Muscle layer of colon (tissue), 2 donors: ENCODE measurements around the gene TMEM89.

Source experiments
- H3K27ac ChIP-seq: one replicate; pipeline ENCODE4 v1.7.0; 2013; ENCODE audit warnings: low read depth, mild to moderate bottlenecking, low read length, moderate library complexity
- H3K27me3 ChIP-seq, 2 donors: one replicate each; pipeline ENCODE4 v1.7.0; 2013; ENCODE audit warnings: low read length in 2 of 2, mild to moderate bottlenecking in 2 of 2; ENCODE audit not compliant: insufficient read depth in 2 of 2, control insufficient read depth in 1 of 2
- H3K36me3 ChIP-seq: one replicate; pipeline ENCODE4 v1.7.0; 2013; ENCODE audit warnings: mild to moderate bottlenecking, low read length; ENCODE audit not compliant: insufficient read depth
- H3K4me1 ChIP-seq: one replicate; pipeline ENCODE4 v1.7.0; 2013; ENCODE audit warnings: mild to moderate bottlenecking, low read length; ENCODE audit not compliant: insufficient read depth
- H3K4me3 ChIP-seq, 2 donors: one replicate each; pipeline ENCODE4 v1.7.0; 2013; ENCODE audit warnings: low read length in 2 of 2, low read depth in 1 of 2, mild to moderate bottlenecking in 1 of 2, moderate library complexity in 1 of 2
- H3K9ac ChIP-seq: one replicate; pipeline ENCODE4 v1.7.0; 2013; ENCODE audit warnings: low read length
- H3K9me3 ChIP-seq: one replicate; pipeline ENCODE4 v1.7.0; 2013; ENCODE audit warnings: mild to moderate bottlenecking, low read length
- donor health status: abdominal sarcoma.
- donor health status: Adenocarcinoma of cecum.

Gene TMEM89

GRCh38 chr3:48655606-48656005 lies 34.0 kb upstream of the TMEM89 start:
- Histone ChIP-seq H3K4me1 (peaks cover 4% of the 10 kb centered on the region), H3K36me3 (no peaks in the 10 kb centered on the region), H3K9me3 (no peaks in the 10 kb centered on the region), H3K4me3 (no peak overlapping the region), H3K9ac (no peak overlapping the region), H3K27me3 (peaks cover 4 to 23% of the 10 kb centered on the region in 2 donors), H3K27ac (no peak overlapping the region)

GRCh38 chr3:48655063-48655462 lies 33.5 kb upstream of the TMEM89 start:
- Histone ChIP-seq H3K4me3 (no peak overlapping the region), H3K27ac (no peak overlapping the region), H3K36me3 (no peaks in the 10 kb centered on the region), H3K27me3 (peaks cover 0 to 20% of the 10 kb centered on the region in 2 donors), H3K9me3 (no peaks in the 10 kb centered on the region), H3K9ac (no peak overlapping the region), H3K4me1 (peaks cover 4% of the 10 kb centered on the region)

DNA sequence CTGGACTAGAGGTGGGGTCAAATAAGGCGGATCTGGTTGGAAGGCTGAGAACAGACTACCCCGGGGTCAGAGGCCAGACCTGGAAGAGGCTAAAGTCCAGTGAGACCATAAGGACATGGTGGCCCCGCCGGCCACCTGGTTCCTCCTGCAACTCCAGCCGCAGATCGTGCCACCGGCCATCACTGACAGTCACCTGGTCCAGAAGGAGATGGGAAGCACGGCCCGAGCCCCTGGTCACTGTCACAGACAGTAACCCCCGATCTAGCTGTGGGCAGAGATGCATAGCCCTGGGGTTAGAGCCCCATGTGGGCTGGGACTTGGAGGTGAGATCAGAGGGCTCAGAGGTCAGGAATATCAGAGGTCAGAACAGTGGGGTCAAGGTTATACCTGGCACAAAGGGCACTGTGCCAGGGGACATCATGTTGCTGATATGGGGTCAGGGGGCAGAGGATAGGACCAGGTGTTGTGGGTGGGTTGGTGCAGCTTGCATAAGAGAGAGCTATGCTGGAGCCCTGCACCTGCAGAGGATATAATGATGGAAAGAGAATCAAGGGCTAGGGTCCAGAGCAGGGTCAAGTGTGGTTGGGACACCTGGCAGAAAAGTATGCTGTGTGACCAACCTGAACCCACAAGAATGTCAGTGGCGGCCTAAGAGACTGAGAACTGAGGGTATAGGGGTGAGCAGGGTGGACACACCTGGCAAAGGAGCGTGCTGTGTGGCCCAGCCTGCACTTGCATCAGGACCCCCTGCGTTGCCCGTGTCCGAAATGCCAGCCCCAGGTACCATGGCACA lies 31.6 kb upstream of the TMEM89 start:
- H3K27ac ChIP-seq, result no peak overlapping the region
- H3K4me1 ChIP-seq, result peaks cover 4% of the 10 kb centered on the region
- peaks cover 0 to 11% of the 10 kb centered on the region in 2 donors for H3K27me3 ChIP-seq
- no peaks in the 10 kb centered on the region for H3K9me3 ChIP-seq
- no peak overlapping the region for H3K4me3 ChIP-seq
- H3K9ac ChIP-seq, result no peak overlapping the region
- H3K36me3 ChIP-seq, result no peaks in the 10 kb centered on the region

GRCh38 chr3:48651771-48652170 lies 30.2 kb upstream of the TMEM89 start:
- H3K9me3 ChIP-seq, result no peaks in the 10 kb centered on the region
- H3K4me3 ChIP-seq, result no peak overlapping the region
- H3K27me3 ChIP-seq, result no peaks in the 10 kb centered on the region
- H3K36me3 ChIP-seq, result no peaks in the 10 kb centered on the region
- H3K27ac ChIP-seq, result no peak overlapping the region
- H3K4me1 ChIP-seq, result peaks cover 4% of the 10 kb centered on the region
- no peak overlapping the region for H3K9ac ChIP-seq

DNA sequence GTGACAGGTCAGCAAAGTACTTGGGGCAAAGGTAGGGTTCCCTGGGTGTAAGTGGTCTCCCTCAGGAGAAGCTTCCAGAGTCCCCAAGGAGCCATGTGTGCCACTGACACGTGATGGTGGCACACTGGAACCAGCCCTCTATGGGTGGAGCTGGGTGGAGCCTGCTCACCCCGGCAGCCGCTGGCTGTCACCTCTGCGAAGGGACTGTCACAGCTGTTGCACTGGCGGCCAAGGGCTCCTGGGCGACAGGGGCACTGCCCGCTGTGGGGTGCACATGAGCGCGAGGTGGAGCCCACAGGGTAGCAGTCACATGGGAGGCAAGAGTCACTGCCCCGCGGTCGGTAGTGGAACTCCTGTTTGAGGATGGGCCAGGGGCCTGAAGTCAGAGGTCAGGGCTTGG lies 29.2 kb upstream of the TMEM89 start:
- Histone ChIP-seq H3K27me3 (no peaks in the 10 kb centered on the region), H3K4me1 (peaks cover 4% of the 10 kb centered on the region), H3K9me3 (no peaks in the 10 kb centered on the region), H3K36me3 (no peaks in the 10 kb centered on the region), H3K9ac (no peak overlapping the region), H3K27ac (no peak overlapping the region), H3K4me3 (no peak overlapping the region)

DNA sequence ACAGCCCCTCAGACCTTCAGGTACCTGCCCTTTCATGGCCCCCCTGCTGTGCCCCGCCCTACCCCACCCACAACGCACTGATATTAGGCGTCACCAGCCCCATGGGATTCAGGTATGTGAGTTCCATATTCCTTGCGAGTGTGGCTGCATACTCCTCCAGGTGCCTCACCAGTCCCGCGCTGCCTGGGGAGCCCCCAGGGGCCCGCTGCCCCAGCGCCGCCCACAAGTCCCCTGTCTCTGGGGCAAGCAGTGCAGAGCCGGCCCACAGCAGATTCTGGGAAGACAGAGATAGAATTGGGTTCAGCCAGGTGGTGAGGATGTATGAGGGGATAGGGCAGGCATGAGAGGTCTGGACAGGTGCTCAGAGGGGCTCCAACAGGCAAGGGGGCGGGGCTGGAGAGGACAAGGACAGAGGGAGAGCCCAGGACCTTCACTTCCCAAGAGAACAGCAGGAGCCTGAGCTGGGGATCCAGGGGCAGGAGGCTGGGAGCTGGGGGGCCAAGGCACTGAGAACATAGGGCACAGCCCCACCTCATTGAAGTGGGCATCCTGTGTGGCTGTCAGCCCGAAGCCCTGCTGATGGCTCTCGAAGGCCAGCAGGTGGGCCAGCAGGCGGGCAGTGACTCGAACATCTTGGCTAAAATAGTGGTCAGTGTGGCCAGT lies 26.8 kb upstream of the TMEM89 start:
- Histone ChIP-seq H3K4me3 (no peak overlapping the region), H3K9ac (no peak overlapping the region), H3K36me3 (no peaks in the 10 kb centered on the region), H3K9me3 (no peaks in the 10 kb centered on the region), H3K4me1 (no peaks in the 10 kb centered on the region), H3K27ac (no peak overlapping the region), H3K27me3 (no peaks in the 10 kb centered on the region)

GRCh38 chr3:48647714-48648113 lies 26.1 kb upstream of the TMEM89 start:
- no peak overlapping the region for H3K9ac ChIP-seq
- H3K27ac ChIP-seq, result no peak overlapping the region
- H3K4me3 ChIP-seq, result no peak overlapping the region
- no peaks in the 10 kb centered on the region for H3K36me3 ChIP-seq
- no peaks in the 10 kb centered on the region for H3K27me3 ChIP-seq
- no peaks in the 10 kb centered on the region for H3K4me1 ChIP-seq
- H3K9me3 ChIP-seq, result no peaks in the 10 kb centered on the region

GRCh38 chr3:48644898-48645760 lies 23.6 kb upstream of the TMEM89 start:
- H3K4me3 ChIP-seq, result no peak overlapping the region
- no peak overlapping the region for H3K9ac ChIP-seq
- no peak overlapping the region for H3K27ac ChIP-seq
- H3K36me3 ChIP-seq, result no peaks in the 10 kb centered on the region
- no peaks in the 10 kb centered on the region for H3K27me3 ChIP-seq
- no peaks in the 10 kb centered on the region for H3K4me1 ChIP-seq
- H3K9me3 ChIP-seq, result no peaks in the 10 kb centered on the region

DNA sequence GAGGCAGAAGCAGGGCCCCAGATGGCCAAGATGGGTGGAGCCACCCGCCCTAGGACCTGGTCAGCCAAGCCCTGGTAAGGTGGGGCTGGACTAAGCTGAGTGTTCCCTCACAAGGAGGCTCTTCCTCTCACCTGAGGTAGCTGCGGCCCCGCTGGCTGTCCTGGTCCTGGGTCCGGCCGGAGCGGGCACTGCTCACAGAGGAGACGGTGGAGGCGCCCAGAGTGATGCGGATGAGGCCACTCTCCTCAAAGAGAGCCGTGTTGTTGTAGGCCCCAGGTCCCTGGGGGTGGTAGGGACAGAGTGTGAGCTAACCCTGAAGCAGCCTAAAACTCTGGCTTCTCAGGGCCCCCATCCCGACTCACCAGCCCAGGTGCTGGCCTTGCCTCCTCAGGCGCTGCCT lies 21.0 kb upstream of the TMEM89 start:
- Histone ChIP-seq H3K27me3 (no peaks in the 10 kb centered on the region), H3K9me3 (no peaks in the 10 kb centered on the region), H3K9ac (no peak overlapping the region), H3K27ac (no peak overlapping the region), H3K36me3 (no peaks in the 10 kb centered on the region), H3K4me1 (no peaks in the 10 kb centered on the region), H3K4me3 (no peak overlapping the region)

- no peaks in the 10 kb centered on the region for H3K27me3 ChIP-seq
- no peak overlapping the region for H3K9ac ChIP-seq
- H3K9me3 ChIP-seq, result no peaks in the 10 kb centered on the region
- H3K4me3 ChIP-seq, result no peak overlapping the region
- H3K27ac ChIP-seq, result no peak overlapping the region
- no peaks in the 10 kb centered on the region for H3K36me3 ChIP-seq
- H3K4me1 ChIP-seq, result peaks cover 2% of the 10 kb centered on the region
Measured at GRCh38 chr3:48641396-48641795, 19.8 kb upstream of the TMEM89 start.

- Histone ChIP-seq H3K36me3 (no peaks in the 10 kb centered on the region), H3K27me3 (no peaks in the 10 kb centered on the region), H3K9me3 (no peaks in the 10 kb centered on the region), H3K9ac (no peak overlapping the region), H3K4me3 (no peak overlapping the region), H3K4me1 (peaks cover 8% of the 10 kb centered on the region), H3K27ac (no peak overlapping the region)
Measured at GRCh38 chr3:48639944-48640606, 18.5 kb upstream of the TMEM89 start.
